Activated gamma-delta T cell treated with Interleukin-2 at 50 U/mL for 16 hours (primary cell): Measurements from ENCODE around the gene MGARP.
"Not testable (repeated sequence)": the region's sequence is repeated elsewhere in the genome, so short reads cannot be mapped to it uniquely, and the experiment has no call there.

Source experiments
- DNase-seq: peaks from one replicate; pipeline ENCODE4 v3.0.0-alpha.2; 2020

The MGARP gene

DNA sequence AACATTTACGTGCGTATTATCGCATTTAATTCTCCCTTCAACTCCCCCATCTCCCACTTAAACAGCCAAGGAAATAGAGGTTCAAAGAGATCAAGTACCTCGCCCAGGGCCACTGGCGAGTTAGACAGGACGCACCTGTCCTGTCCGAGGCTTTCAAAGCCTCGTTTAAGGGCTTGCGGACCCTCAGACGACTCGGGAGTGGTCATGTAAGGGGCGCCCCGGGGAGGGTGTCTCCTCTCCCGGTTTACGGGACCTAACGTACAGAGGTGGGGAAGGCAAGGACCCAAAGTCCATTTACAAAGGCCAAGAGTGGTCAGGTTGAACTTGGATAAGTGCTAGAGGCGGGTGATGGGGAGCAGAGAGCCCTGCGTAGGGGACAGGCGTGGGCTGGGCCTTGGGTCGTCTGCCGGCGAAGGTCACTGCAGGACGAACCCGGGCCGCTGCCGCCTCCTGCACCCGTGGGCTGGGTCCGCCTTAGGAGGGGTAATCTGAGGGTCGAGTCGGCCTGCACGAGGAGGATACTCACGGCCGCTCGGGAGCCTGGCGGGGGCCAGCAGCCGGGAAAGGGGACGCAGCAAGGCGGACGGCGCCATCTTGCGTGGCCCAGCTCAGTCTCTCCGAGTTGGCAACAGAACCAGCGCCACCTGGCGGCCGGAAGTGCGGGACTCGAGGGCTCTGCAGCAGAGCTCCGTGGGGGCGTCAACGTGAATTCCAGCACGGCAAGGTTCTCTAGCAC, 15.3 kb upstream of the MGARP start:
- DNase-seq = peak; percentile 99

DNA sequence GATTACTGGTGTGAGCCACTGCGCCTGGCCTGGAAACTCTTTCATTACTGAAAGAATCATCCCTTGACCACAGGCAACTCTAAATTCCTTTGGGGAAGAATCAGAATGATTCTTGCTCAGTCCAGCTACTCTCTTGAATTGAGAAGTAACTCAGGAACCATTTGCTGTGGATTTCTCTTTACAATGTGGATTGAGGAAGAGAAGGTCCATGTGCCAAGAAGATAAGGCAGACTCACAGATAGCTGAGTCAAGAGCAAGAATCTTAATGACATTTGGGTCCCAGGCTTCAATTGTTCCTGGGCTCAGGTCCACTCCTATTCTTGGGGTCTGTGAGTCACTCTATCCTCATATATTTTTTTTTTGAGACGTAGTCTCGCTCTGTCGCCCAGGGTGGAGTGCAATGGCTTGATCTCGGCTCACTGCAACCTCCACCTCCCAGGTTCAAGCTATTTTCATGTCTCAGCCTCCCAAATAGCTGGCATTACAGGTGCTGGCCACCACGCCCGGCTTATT, 6.2 kb upstream of the MGARP start:
- DNase-seq = no peak

DNA sequence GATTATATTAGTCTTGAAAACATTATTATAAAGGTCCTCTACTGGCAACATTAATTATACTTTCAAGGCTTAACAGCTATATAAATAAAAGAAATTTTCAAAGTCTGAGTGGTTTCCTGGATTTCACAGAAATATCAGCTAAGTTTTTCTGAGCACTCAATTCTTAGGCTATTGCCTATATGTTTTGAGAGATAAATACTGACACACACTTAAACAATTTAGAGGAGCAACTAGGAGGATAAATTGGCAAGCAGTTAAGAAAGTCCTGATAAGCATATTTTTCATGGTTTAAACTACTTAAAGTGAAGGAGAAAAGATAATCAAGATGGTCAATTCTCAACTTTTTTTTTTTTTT, 2.7 kb upstream of the MGARP start:
- DNase-seq = no peak

DNA sequence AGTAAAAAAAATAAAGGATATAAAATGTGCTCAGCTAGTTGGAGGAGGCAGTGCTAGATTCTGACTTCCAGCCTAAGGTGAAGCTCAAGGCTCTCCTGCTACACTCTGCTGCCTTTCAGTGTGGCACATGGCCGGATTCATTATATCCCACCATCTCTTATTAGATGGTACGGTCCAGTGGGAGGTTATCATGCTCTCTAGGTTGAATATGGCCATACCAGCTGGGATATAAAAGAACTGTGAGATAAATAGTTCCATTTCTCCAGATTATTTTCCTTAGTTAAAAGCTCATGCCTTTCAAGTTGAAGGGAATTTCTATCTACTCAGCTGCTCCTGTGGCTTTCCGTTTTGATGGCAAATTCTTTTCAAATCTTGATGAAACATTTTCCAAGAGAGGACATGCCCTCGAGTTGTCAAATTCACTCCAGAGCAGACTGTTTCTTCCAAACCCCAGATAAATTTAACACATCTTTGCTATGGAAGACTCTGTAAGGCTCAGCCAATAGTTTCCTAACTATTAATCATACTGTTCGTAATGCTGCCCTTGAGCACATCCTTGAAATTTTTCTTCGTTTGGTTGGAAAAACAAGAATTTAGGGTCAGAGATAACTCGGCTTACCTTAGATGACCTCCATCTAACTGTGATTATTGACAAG, 2.2 kb upstream of the MGARP start:
- DNase-seq = no peak

DNA sequence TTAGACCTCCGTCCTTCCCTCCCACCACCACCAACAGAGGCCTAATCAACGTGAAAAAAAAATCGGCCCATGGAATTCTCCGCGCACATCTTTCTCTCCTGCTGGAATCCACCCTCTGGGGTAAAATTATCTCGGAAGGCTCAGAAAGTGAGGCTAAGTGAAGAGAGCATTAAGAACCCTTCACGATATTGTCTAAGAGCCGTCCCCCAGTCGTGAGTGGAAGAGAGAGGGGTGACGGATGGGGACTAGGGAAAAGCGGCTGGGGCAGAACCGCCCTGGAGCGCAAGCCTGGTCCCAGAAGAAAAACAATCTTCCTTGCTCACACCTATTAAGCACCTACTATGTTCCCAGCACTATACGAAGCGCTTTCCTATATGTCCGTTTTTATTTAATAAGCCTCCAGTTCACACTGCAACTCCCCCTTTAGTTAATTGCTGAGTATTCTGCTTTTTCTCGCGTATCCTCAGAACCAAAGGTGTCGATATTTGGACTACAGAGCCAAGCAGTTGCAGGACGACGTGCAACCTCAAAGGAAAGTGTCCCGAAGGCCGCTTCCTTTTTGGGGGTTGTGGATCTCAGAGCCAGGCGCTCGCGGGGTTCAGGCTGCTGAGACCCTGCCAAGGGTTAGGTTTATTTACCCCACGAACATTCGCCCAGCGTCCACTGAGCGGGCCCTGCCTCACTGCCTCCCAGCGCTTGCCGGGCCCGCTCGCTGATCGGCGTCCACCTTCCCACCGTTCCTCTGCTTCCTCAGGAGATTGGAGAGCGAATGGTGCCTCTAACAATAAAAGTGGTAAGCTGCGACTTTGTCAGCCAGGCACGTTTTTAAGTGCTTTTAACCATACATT, 889 bp downstream of the MGARP start:
- no peak for DNase-seq

DNA sequence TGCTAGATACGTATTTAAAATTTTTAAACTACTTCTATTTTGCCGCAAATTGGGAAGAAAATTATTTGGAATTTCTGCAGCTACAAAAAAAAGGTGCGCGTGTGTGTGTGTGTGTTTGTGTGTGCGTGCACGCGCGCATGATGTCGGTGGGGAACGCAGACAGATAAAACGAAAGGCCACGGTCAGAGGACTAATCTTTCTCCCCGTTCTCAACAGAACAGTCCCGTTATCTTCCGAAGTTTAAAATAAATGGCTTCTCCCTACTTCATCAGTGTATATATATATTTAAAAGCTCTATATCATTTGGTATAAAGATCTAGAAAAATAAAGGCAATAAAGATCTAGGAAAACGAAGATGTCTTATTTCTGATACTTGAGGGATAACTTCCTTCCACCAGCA, 1.5 kb downstream of the MGARP start:
- no peak for DNase-seq

DNA sequence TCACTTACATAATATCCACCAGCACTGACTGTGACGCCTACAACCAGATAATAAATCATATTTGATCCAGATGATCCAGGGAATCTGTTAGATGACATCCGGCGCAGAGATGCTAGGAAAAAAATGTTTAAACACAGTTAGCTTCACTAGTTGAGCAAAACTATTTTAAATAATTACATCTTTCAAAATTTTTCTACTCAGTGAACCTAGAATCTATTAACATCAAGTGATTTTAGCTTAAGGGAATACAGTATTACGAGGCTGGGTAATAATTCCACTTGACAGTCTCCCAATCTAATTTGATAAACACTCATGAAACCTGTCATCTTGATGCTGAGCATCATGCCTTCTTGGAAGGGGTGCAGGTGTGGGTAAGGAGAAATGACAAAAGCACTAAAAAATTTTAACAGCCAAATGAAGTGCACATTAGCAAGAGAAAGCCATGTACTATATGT, 4.7 kb downstream of the MGARP start:
- no peak for DNase-seq

DNA sequence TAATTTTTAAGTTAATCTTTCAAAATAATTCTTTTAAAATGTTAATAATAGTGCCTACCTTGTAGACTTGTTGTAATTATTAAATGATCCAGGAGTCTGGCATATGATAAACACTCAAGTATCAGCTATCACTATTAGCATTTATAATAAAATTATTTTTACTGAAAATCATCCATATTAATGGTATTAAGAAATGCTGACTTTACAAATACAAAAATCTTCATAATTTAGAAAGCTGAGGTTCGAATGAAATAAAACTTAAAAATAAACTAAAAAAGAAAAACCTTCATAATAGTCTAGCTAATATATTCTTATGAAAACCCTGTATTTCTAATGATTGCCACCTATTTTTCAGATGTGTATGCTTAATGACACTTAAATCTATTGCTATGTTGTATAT, 5.2 kb downstream of the MGARP start:
- DNase-seq = no peak

DNA sequence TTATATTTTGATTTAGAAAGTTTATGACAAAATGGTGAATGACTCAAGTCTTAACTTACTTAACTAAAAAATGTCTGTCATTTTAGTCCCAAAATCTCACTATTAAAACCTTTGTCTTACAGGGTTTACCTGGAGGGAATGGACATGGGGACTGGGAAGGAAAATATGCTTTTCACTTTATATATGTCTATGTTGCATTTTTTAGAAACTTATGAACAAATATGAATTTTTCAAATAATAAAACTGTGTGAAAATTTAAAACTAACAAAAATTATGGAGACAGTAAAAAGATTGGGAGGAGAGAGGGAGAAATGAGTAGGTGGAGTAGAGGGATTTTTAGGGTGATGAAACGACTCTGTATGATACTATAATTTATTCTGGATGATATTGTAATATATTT, 6.2 kb downstream of the MGARP start:
- DNase-seq = no peak

DNA sequence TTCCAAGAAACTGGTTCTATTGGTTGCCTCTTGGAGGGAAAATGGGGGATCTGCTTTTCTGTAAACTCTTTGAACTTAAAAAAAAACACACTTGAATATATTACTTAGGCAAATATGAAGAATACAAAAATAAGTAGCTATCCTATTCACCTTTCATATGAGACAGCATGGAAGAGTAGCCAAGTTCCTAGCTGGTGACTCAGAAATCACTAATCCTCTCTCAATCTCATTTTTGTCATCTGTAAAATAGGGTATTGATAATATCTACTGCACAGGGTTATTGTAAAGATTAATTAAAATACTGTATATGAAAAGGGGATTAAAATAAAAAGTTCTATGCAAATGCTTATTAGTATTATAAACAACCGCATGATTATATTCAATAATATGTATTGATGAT, 12.7 kb downstream of the MGARP start:
- DNase-seq = no peak

DNA sequence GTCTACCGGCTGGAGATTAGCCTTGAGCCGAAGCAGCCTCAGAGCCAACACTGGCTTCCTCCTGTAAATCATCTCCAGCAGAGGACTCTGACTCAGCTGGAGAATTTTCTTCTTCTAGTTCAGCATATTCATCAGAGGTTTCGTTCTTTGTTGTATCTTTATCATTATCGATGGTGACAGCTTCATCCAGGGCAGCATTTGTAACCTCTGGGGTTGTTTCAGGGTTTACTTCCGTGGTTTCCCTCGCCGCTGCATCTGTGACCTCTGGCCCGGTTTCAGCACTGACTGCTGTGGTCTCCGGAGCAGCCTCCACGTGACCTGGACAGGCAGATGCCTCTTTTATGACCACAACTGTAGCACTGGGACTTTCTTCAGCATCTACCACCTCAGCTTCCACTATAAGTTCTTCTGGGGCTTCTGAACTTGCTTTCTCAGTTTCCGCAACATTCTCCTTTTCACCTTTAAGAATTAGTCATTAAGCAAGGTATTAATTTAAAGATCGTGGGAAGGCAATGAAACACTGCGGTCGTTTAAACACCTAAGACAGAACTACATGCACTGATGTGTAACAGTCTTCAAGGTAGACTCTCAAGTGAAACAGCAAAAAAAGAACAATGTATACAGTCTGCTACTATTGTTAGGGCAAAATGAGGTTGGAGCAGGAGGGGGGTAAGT, 13.3 kb downstream of the MGARP start:
- peak; percentile 65 for DNase-seq

DNA sequence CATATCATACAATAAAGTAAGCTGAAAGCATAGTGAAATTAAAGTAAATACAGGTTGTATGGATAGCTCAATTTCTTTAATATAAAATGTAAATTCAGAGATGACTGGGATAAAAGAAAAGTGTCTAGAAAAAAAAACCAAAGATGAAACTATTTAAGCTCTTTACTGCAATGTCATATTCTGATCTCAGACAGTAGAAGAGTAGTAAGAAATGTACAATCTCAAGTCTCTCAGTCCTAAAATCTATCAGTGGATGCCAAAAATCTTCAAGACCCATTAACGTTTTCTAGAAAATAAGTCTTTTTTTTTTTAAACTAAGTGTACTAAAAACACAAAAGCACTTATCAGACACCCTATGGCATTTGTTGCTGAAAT, 13.8 kb downstream of the MGARP start:
- no peak for DNase-seq

DNA sequence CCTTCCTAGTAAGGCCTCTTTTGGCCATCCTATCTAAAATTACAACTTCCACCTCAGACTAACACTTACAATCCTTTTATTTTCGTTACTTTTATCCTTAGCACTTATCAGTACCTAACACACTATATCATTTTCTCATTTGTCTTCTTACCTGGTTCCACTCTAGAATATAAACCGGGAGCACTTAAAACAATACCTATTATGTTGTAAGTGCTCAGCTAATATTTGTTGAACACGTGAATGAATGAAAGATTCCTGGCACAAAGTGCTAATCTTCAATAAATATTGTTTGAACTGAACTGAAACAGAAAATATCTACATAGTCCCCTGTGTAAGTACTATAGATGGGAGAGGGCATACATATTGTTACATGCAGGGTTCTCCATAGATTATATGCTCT, 14.4 kb downstream of the MGARP start:
- DNase-seq = no peak

DNA sequence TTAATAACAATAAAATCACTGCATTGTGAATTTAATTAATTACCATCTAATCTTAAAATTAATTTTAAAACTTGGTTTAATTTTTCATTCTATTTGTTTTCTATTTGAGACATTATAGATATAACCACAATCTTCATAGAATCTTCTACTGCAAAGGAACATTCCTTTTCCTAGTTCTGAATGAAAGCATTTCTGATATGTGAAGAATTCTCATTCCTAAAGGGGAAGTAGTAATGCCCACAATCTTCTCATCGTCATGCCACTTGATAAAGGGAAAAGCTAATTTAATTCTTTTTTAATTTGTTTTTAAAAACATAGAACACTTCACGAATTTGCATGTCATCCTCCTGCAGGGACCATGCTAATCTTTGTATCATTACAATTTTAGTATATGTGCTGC, 23.7 kb downstream of the MGARP start:
- no peak for DNase-seq

DNA sequence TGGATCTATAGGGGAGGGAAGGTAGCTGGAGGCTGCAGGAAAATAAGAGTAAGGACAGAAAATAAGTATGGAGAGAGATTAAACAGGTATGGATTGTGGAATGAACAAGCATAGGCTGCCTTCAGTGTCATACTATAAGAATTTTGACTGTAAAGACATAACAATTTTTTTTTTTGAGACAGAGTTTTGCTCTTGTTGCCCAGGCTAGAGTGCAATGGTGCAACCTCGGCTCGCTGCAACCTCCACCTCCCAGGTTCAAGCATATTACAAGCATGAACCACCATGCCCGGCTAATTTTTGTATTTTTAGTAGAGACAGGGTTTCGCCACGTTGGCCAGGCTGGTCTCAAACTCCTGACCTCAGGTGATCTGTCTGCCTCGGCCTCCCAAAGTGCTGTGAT, 24.4 kb downstream of the MGARP start:
- DNase-seq = not testable (repeated sequence)

DNA sequence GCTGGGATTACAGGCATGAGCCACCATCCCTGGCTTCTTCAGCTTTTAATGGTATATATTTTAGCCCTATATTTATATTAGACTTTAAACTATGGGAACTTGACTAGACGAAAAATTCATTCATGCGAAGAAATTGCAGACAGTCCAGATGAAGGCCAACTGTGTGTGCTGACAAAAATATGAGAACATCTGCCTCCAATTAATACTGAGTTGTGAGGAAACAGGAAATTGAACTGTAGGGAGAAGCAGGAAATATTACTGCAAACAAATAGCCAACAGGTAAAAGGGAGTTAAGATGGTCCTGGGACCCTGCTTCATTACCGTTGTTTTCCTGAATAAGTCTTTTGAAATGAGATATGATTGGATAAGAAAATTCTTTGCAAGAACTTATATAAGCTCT, 26.3 kb downstream of the MGARP start:
- no peak for DNase-seq

DNA sequence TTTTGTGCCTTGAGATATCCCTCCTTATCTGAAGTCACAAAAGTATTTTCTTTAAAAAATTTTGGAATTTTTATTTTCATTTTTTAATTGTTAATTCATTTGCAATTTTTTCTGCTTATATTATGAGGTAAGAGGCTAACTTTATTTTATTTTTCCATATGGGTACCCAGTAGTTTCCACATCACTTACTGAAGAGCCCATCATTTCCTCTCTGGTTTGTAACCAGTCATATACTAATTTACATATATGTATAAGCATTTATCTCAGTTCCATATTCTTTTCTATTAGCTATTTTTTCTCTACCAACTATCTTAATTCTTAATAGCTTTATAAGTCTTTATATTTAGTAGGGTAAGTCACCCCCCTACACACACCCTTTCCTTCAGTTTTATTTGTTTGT, 27.0 kb downstream of the MGARP start:
- no peak for DNase-seq

DNA sequence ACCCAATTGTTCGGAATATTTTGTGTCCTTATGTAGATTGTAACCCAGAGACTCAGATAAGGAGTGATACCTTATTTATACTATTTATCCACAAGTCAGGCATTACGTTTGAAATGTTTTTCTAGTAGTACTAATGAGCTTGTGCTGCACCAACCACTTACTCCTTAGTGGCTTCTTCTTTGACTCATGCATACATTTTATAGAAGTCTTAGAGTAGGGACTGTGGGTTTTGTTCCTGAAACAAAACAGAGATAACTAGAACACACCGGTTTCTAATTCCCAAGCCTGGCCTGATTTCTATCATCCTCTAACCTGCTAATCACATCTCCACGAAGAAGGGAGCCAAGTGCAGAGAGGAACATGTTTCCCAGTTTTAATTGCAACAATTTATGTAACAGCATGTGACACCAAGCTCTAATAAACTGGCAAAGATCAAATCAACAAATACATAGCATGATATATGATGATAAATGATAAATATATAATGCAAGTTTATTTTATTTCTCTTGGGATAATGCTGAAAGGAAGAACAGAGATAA, 32.3 kb downstream of the MGARP start:
- no peak for DNase-seq

DNA sequence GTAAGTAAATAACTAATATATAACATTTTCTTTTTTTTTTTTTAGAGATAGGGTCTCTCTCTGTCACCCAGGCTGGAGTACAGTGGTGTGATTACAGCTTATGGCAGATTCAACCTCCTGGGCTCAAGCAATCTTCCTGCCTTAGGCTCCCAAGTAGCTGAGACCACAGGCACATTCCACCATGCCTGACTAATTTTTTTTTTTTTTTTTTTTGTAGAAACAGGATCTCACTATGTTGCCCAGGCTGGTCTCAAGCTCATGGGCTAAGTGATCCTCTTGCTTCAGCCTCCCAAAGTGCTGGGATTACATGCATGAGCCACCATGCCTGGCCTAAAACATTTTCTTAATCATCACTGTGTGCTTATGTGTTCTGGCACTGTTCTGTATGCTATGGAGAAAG, 32.8 kb downstream of the MGARP start:
- DNase-seq = no peak

DNA sequence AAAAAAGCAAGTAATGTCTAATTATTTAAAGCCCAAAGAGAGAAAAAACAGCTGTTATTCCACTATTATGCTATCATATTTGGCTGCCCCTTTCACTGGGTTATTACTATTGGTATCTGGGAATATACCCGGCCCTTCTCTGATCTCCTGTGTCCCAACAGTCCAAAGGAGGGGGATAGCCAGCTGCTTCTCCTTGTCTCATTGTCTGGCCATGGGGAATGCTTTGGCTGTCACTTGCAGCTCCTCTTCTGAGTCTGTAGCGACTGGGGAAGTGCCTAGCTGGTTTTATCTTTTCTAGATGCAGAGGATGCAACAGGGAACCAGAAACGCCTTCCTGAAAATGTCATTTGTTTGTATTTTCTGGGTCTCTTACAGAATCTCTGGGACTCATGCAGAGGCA, 33.9 kb downstream of the MGARP start:
- no peak for DNase-seq

DNA sequence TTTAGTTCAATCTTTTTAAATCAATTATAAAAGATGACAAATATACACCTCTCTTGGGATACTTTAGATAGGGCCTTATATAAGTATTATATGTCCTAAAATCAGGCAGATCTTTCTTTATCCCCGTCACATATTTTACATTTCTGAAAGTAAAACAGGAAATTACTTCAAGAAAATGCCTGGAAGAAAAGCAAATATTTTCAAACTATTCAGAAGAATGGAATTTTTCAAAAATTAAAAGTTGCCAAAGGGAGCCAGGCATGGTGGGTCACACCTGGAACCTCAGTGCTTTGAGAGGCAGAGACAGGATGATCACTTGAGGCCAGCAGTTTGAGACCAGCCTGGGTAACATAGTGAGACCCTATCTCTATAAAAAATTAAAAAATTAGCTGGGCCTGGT, 34.4 kb downstream of the MGARP start:
- DNase-seq = no peak

DNA sequence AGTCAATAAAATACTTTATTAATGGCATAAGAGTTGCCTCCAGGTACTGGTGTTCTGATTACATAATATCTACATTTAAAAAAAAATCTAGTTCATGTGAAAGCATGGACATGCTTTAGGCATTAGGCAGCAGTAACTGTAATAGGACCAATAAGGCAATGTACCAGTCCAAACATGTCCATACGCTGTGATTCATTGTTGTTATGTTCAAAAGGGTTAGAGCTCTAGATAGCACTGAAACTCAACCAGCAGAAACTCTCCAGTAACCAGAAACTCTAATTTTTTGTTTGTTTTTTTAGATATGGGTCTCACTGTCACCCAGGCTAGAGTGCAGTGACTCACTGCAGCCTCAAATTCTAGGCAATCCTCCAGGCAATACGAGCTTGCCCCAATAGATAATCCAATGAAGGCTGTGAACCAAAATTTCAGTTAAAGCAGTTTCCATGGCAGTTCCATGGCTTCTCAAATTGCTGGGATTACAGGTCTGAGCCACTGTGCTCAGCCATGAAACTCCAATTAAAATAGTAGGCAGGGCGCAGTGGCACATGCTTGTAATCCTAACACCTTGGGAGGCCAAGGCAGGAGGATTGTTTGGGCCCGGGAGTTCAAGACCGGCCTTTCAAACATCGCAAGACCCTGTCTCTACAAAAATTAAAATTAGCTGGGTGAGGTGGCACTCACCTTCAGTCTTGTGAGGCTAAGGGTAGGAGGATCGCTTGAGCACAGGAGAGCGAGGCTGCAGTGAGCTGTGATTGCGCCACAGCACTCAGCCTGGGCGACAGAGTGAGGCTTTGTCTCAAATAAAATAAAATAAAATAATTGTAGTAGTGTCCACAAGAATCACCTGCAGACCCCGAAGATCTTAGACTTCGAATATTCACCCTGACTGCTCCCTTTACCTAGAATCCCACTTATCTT, 36.3 kb downstream of the MGARP start:
- no peak for DNase-seq
